Stomach smooth muscle (tissue), 2 donors: ENCODE measurements around the gene AP3S2.

Source experiments
- H3K27ac ChIP-seq: one replicate; pipeline ENCODE4 v1.7.0; 2013; ENCODE audit warnings: mild to moderate bottlenecking, low read length, inconsistent platforms
- H3K27me3 ChIP-seq, 2 donors: one replicate each; pipeline ENCODE4 v1.7.0; 2013; ENCODE audit warnings: low read length in 2 of 2; ENCODE audit not compliant: insufficient read depth in 2 of 2, control insufficient read depth in 1 of 2
- H3K36me3 ChIP-seq, 2 donors: one replicate each; pipeline ENCODE4 v1.7.0; 2013; ENCODE audit warnings: low read length in 2 of 2; ENCODE audit not compliant: control insufficient read depth in 2 of 2, insufficient read depth in 2 of 2
- H3K4me1 ChIP-seq: one replicate; pipeline ENCODE4 v1.7.0; 2013; ENCODE audit warnings: low read length; ENCODE audit not compliant: control insufficient read depth, insufficient read depth
- H3K4me3 ChIP-seq, 2 donors: one replicate each; pipeline ENCODE4 v1.7.0; 2013; ENCODE audit warnings: low read length in 2 of 2
- H3K9ac ChIP-seq, 2 donors: one replicate each; pipeline ENCODE4 v1.7.0; 2013; ENCODE audit warnings: low read length in 2 of 2, mild to moderate bottlenecking in 1 of 2
- H3K9me3 ChIP-seq, 2 donors: one replicate each; pipeline ENCODE4 v1.7.0; 2013; ENCODE audit warnings: low read length in 2 of 2; ENCODE audit not compliant: control insufficient read depth in 2 of 2
- donor health status: healthy.
- donor health status: Pancreatic carcinoma.

AP3S2 gene

GRCh38 chr15:89813381-89814111 is 80.2 kb downstream of the AP3S2 start:
- Histone ChIP-seq H3K9me3 (peaks cover 0 to 5% of the 10 kb centered on the region in 2 donors), H3K27ac (no peak overlapping the region), H3K9ac (no peak overlapping the region), H3K4me3 (peak overlapping the region in 1 of 2 donors; percentile 54), H3K4me1 (peaks cover 5% of the 10 kb centered on the region), H3K27me3 (peaks cover 24 to 25% of the 10 kb centered on the region in 2 donors), H3K36me3 (no peaks in the 10 kb centered on the region)

GRCh38 chr15:89812847-89813320 is 80.9 kb downstream of the AP3S2 start:
- Histone ChIP-seq H3K27ac (no peak overlapping the region), H3K9me3 (peaks cover 0 to 5% of the 10 kb centered on the region in 2 donors), H3K36me3 (no peaks in the 10 kb centered on the region), H3K4me1 (peaks cover 5% of the 10 kb centered on the region), H3K27me3 (peaks cover 24 to 25% of the 10 kb centered on the region in 2 donors), H3K9ac (no peak overlapping the region), H3K4me3 (no peak overlapping the region)

GRCh38 chr15:89812011-89812846 is 81.6 kb downstream of the AP3S2 start:
- no peak overlapping the region for H3K27ac ChIP-seq
- no peak overlapping the region for H3K9ac ChIP-seq
- no peak overlapping the region for H3K4me3 ChIP-seq
- peaks cover 5% of the 10 kb centered on the region for H3K4me1 ChIP-seq
- H3K27me3 ChIP-seq: peaks cover 24 to 25% of the 10 kb centered on the region in 2 donors
- H3K9me3 ChIP-seq: peaks cover 0 to 5% of the 10 kb centered on the region in 2 donors
- no peaks in the 10 kb centered on the region for H3K36me3 ChIP-seq

- no peaks in the 10 kb centered on the region for H3K36me3 ChIP-seq
- H3K4me3 ChIP-seq: no peak overlapping the region
- peaks cover 5% of the 10 kb centered on the region for H3K4me1 ChIP-seq
- peaks cover 0 to 4% of the 10 kb centered on the region in 2 donors for H3K9me3 ChIP-seq
- H3K27me3 ChIP-seq: peaks cover 17 to 23% of the 10 kb centered on the region in 2 donors
- no peak overlapping the region for H3K27ac ChIP-seq
- H3K9ac ChIP-seq: no peak overlapping the region
These were observed 83.0 kb downstream of the AP3S2 start for GRCh38 chr15:89810837-89811236.

GRCh38 chr15:89809787-89810148 is 84.0 kb downstream of the AP3S2 start:
- Histone ChIP-seq H3K36me3 (no peaks in the 10 kb centered on the region), H3K9ac (no peak overlapping the region), H3K4me3 (no peak overlapping the region), H3K4me1 (peaks cover 5% of the 10 kb centered on the region), H3K27me3 (peaks cover 10 to 13% of the 10 kb centered on the region in 2 donors), H3K27ac (no peak overlapping the region), H3K9me3 (no peaks in the 10 kb centered on the region)

- Histone ChIP-seq H3K36me3 (no peaks in the 10 kb centered on the region), H3K4me1 (peaks cover 3% of the 10 kb centered on the region), H3K27me3 (peaks cover 8 to 10% of the 10 kb centered on the region in 2 donors), H3K4me3 (no peak overlapping the region), H3K9me3 (no peaks in the 10 kb centered on the region), H3K27ac (no peak overlapping the region), H3K9ac (no peak overlapping the region)
These were observed 84.6 kb downstream of the AP3S2 start for GRCh38 chr15:89809093-89809786.

GRCh38 chr15:89808160-89808870 is 85.5 kb downstream of the AP3S2 start:
- no peak overlapping the region for H3K9ac ChIP-seq

GRCh38 chr15:89807689-89808088 is 86.1 kb downstream of the AP3S2 start:
- Histone ChIP-seq H3K4me3 (no peak overlapping the region), H3K27ac (no peak overlapping the region), H3K36me3 (no peaks in the 10 kb centered on the region), H3K9ac (no peak overlapping the region), H3K4me1 (no peaks in the 10 kb centered on the region), H3K27me3 (no peaks in the 10 kb centered on the region), H3K9me3 (no peaks in the 10 kb centered on the region)

More at GRCh38 chr15:89808160-89808870, 85.5 kb downstream of the AP3S2 start:
- no peak overlapping the region for H3K4me3 ChIP-seq
- no peak overlapping the region for H3K27ac ChIP-seq
- H3K9me3 ChIP-seq: no peaks in the 10 kb centered on the region
- H3K36me3 ChIP-seq: no peaks in the 10 kb centered on the region
- H3K27me3 ChIP-seq: peaks cover 0 to 1% of the 10 kb centered on the region in 2 donors
- H3K4me1 ChIP-seq: peaks cover 2% of the 10 kb centered on the region

GRCh38 chr15:89806559-89807550 is 86.9 kb downstream of the AP3S2 start:
- Histone ChIP-seq H3K9me3 (no peaks in the 10 kb centered on the region), H3K36me3 (no peaks in the 10 kb centered on the region), H3K4me3 (no peak overlapping the region), H3K9ac (no peak overlapping the region), H3K27me3 (no peaks in the 10 kb centered on the region), H3K27ac (no peak overlapping the region), H3K4me1 (no peaks in the 10 kb centered on the region)
